Kidney tubule cell (primary cell): ENCODE results near the gene FITM2.

ENCODE experiments used
- DNase-seq: peaks from one replicate; pipeline ENCODE4 v3.0.0-alpha.2; 2018; ENCODE audit warnings: low spot score

FITM2 gene

GRCh38 chr20:44280387-44280786 lies 30.6 kb downstream of the FITM2 start:
- no peak for DNase-seq

- no peak for DNase-seq
Observed at GRCh38 chr20:44279228-44279627, 31.8 kb downstream of the FITM2 start.

- DNase-seq: no peak
Observed at GRCh38 chr20:44274303-44275017, 36.5 kb downstream of the FITM2 start.

GRCh38 chr20:44273231-44274215 lies 37.5 kb downstream of the FITM2 start:
- DNase-seq: no peak

- no peak for DNase-seq
Observed at GRCh38 chr20:44271915-44272663, 38.9 kb downstream of the FITM2 start.

- DNase-seq: no peak
Observed at GRCh38 chr20:44268802-44269201, 42.2 kb downstream of the FITM2 start.

GRCh38 chr20:44264287-44264686 lies 46.7 kb downstream of the FITM2 start:
- DNase-seq: no peak

- DNase-seq: no peak
Observed at GRCh38 chr20:44258226-44258890, 52.6 kb downstream of the FITM2 start.

GRCh38 chr20:44256961-44257360 lies 54.0 kb downstream of the FITM2 start:
- DNase-seq: no peak

GRCh38 chr20:44255942-44256341 lies 55.1 kb downstream of the FITM2 start:
- no peak for DNase-seq

GRCh38 chr20:44254073-44254472 lies 56.9 kb downstream of the FITM2 start:
- DNase-seq: no peak

- no peak for DNase-seq
Observed at GRCh38 chr20:44253528-44253927, 57.5 kb downstream of the FITM2 start.
